ENCODE data around the gene CLEC14A.

Gene CLEC14A

DNA sequence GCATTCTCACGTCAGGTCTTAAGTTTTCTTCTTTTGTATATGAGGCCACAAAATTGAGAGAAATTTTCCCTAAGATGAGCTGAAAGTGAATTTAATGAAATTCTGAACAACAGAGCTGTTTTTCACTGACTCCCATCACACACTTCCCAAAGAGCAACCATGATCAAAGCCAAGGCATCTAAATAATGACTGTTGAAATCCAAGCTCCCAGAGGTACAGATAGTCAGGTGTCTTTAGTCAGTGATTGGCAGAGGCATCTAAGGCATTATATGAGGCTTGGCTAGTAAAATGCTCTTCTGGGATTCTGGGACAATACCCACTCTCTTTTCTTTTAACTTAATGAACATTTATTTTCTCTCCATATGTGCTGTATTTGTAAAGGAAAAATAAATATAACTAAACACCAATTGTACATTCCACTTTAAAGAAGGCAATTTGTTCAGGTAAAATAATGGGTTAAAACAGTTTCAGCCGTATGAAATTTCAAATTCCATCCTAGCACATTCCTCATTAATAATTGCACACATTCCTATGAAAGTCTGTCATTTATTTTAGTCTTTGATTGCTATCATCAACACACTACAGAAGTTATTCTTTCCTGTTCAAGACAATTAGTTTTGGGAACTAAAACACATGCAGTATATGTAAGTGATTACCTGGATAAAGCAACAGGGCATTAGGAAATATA is 49.1 kb downstream of the CLEC14A start:
- in situ Hi-C loops (cut with MboI; ENCODE audit: low sequenced_read_pairs) = no loop called here

DNA sequence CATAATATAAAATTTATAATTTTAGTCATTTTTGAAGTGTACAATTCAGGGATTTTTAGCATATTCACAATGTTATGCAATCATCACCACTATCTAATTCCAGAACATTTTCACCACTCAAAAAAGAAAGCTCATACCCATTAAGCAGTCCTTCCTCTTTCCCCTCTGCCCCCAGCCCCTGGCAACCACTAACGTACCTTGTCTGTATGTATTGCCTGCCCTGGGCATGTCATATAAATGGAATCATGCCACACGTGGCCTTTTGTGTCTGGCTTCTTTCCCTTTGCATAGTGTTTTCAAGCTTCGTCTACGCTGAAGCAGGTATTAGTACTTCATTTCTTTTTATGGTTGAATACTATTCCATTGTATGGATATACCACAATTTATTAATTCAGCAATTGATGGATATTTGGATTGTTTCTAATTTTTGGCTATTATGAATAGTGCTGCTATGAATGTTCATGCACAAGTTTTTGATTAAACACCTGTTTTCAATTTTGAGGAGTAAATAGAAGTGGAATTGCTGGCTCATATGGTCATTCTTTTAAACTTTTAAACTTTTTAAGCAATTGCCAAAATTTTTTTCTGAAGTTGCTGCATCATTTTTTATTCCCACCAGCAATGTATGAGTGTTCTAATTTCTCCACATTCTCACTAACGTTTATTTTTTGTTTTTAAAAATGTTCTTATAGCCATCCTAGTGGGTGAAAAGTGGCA is 49.8 kb downstream of the CLEC14A start:
- in situ Hi-C loops (cut with MboI; ENCODE audit: low sequenced_read_pairs) = no loop called here

DNA sequence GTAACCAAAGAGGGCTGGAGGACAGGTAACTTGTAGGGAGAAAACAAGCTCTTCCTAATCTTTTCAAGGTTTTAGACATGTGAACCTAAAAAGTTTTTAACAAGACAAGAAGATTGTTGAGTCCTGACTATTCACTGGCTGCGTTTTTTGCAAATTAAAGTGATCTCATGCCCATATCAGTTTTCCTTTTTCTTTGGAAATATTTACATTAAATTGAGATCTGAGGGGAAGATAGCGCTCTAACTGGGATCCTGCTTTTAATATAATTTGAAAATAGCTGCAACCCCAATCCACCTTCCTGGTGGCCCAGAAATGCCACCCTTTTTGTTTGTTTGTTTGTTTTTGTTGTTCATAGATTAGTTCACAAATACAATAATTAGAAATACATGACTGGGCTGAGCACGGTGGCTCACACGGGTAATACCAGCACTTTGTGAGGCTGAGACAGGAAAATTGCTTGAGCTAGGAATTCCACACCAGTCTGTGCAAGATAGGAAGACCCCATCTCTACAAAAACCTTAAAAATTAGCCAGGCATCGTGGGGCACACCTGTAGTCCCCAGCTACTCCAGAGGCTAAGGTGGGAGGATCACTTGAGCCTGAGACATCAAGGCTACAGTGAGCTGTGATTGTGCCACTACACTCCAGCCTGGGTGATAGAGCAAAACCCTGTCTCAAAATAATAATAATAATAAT is 50.6 kb downstream of the CLEC14A start:
- in situ Hi-C loops (cut with MboI; ENCODE audit: low sequenced_read_pairs) = no loop called here

DNA sequence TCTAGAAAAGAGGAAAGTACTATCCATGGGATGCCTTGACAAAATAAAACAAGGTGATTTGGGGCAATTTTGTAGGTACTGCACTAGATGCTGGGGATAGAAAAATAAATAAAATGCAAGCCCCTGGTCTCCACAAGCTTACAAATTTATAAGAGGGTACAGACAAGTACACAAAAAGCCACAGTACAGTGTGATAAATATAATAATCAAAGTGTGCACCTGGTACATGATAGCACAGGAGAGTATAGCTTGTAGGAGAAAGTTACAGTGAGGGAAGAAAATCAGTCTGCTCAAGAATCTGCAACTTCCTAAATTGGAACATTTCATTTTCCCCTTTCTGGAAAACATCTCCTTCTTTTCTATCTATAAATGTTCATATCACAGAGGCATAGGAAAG is 51.2 kb downstream of the CLEC14A start:
- in situ Hi-C loops (cut with MboI; ENCODE audit: low sequenced_read_pairs) = no loop called here
